ENCODE results near the gene PNN. TPM values are rescaled to one million over a fixed set of nuclear protein-coding genes. Genes with fewer than 3 reads are reported as not detected.
"Not testable (repeated sequence)": the region's sequence is repeated elsewhere in the genome, so short reads cannot be mapped to it uniquely, and the experiment has no call there.

Gene PNN
- polyA plus RNA-seq, 1 experiment: 5.8 TPM

GRCh38 chr14:39145266-39145966, 29.6 kb upstream of the PNN start:
- no peaks in the 10 kb centered on the region; the same call in 1 of the 2 replicates for H3K36me3 ChIP-seq (ENCODE audit: control insufficient read depth, insufficient read depth, low read length)
- no peak for DNase-seq (ENCODE audit: low read depth)
- ChIA-PET CTCF (no interaction called here), POLR2A (no interaction called here)
- H3K27me3 ChIP-seq (ENCODE audit: control insufficient read depth, insufficient read depth, low read length): no peaks in the 10 kb centered on the region
- H3K4me3 ChIP-seq (ENCODE audit: low read depth, low read length): no peak overlapping the region
- no peak for TF ChIP-seq CTCF (IDR thresholded peaks at IDR 0.05; ENCODE audit: insufficient read depth, low read depth, low read length)

GRCh38 chr14:39154594-39155189, 20.4 kb upstream of the PNN start:
- ChIA-PET CTCF (interaction anchor here (0.6 kb wide), 1 partner anchor 32 kb away, joined by 3 read pairs; no protein-coding TSS in a partner anchor), POLR2A (no interaction called here)
- Histone ChIP-seq H3K4me3 (ENCODE audit: low read depth, low read length) (no peak overlapping the region), H3K27me3 (ENCODE audit: control insufficient read depth, insufficient read depth, low read length) (no peaks in the 10 kb centered on the region), H3K36me3 (ENCODE audit: control insufficient read depth, insufficient read depth, low read length) (peaks cover 3% of the 10 kb centered on the region; the same call in 1 of the 2 replicates)
- DNase-seq (ENCODE audit: low read depth): no peak
- no peak for TF ChIP-seq CTCF (IDR thresholded peaks at IDR 0.05; ENCODE audit: insufficient read depth, low read depth, low read length)

- TF ChIP-seq CTCF (IDR thresholded peaks at IDR 0.05; ENCODE audit: insufficient read depth, low read depth, low read length): no peak
- Histone ChIP-seq H3K36me3 (ENCODE audit: control insufficient read depth, insufficient read depth, low read length) (peaks cover 2% of the 10 kb centered on the region; the same call in 1 of the 2 replicates), H3K4me3 (ENCODE audit: low read depth, low read length) (no peak overlapping the region), H3K27me3 (ENCODE audit: control insufficient read depth, insufficient read depth, low read length) (no peaks in the 10 kb centered on the region)
- CTCF ChIA-PET: interaction anchor here (0.6 kb wide), 1 partner anchor 273 kb away, joined by 3 read pairs; no protein-coding TSS in a partner anchor
- POLR2A ChIA-PET: interaction anchor here (0.6 kb wide), 1 partner anchor 13 kb away, joined by 3 read pairs; the partner anchor contains the start of gene TRAPPC6B
- DNase-seq (ENCODE audit: low read depth): no peak
These were observed 17.6 kb upstream of the PNN start for GRCh38 chr14:39157491-39157890.

GRCh38 chr14:39158222-39158858, 16.7 kb upstream of the PNN start:
- POLR2A ChIA-PET: no interaction called here
- no peak for TF ChIP-seq CTCF (IDR thresholded peaks at IDR 0.05; ENCODE audit: insufficient read depth, low read depth, low read length)

GRCh38 chr14:39160494-39160893, 14.6 kb upstream of the PNN start:
- Histone ChIP-seq H3K27me3 (ENCODE audit: control insufficient read depth, insufficient read depth, low read length) (no peaks in the 10 kb centered on the region), H3K36me3 (ENCODE audit: control insufficient read depth, insufficient read depth, low read length) (peaks cover 1% of the 10 kb centered on the region; the same call in 1 of the 2 replicates), H3K4me3 (ENCODE audit: low read depth, low read length) (no peak overlapping the region)
- POLR2A ChIA-PET: no interaction called here
- DNase-seq (ENCODE audit: low read depth): no peak
- TF ChIP-seq CTCF (IDR thresholded peaks at IDR 0.05; ENCODE audit: insufficient read depth, low read depth, low read length): no peak
- CTCF ChIA-PET: interaction anchor here (1.8 to 1.9 kb wide), 2 partner anchors 9 to 10 kb away, joined by 4 to 8 read pairs; partner anchors contain the start of gene TRAPPC6B

More at GRCh38 chr14:39158222-39158858, 16.7 kb upstream of the PNN start:
- no peak for DNase-seq (ENCODE audit: low read depth)
- peaks cover 1% of the 10 kb centered on the region; the same call in 1 of the 2 replicates for H3K36me3 ChIP-seq (ENCODE audit: control insufficient read depth, insufficient read depth, low read length)
- H3K27me3 ChIP-seq (ENCODE audit: control insufficient read depth, insufficient read depth, low read length): no peaks in the 10 kb centered on the region
- no peak overlapping the region for H3K4me3 ChIP-seq (ENCODE audit: low read depth, low read length)
- CTCF ChIA-PET: interaction anchor here (0.6 kb wide), 1 partner anchor 1045 kb away, joined by 3 read pairs; no protein-coding TSS in a partner anchor

GRCh38 chr14:39167797-39168320, 7.2 kb upstream of the PNN start:
- H3K4me3 ChIP-seq (ENCODE audit: low read depth, low read length); POLR2A ChIA-PET: not testable (repeated sequence)
- CTCF ChIA-PET: interaction anchor here (0.6 to 0.9 kb wide), 2 partner anchors 43 to 263 kb away, joined by 3 read pairs; no protein-coding TSS in a partner anchor

More at GRCh38 chr14:39167797-39168320, 7.2 kb upstream of the PNN start:
- not testable (repeated sequence) for DNase-seq (ENCODE audit: low read depth); H3K36me3 ChIP-seq (ENCODE audit: control insufficient read depth, insufficient read depth, low read length); H3K27me3 ChIP-seq (ENCODE audit: control insufficient read depth, insufficient read depth, low read length)

All from BJ (cell line).